Measurements from ENCODE around the gene EPN3. TPM values are rescaled to one million over a fixed set of nuclear protein-coding genes. Genes with fewer than 3 reads are reported as not detected.

Gene EPN3
- total RNA-seq = 10 to 100 TPM in 6 of 9 donors, 1 to 10 TPM in 3; 8.9 to 29.5 (median 12.6) TPM
- 10 to 100 TPM in 1 of 2 donors, 1 to 10 TPM in 1; 9.0 to 22.1 TPM for polyA plus RNA-seq
- long read RNA-seq, donor 1, full-length matches to known transcripts = 4 of 20 reads
- long read RNA-seq, donor 1, partial matches to known transcripts = 9 of 20 reads
- long read RNA-seq, donor 1, other reads (novel, unspliced or antisense) = 7 of 20 reads
- long read RNA-seq, donor 2, partial matches to known transcripts = 1 of 5 reads
- long read RNA-seq, donor 2, other reads (novel, unspliced or antisense) = 4 of 5 reads
- long read RNA-seq, donor 3, full-length matches to known transcripts = 2 of 11 reads
- long read RNA-seq, donor 3, partial matches to known transcripts = 6 of 11 reads
- long read RNA-seq, donor 3, other reads (novel, unspliced or antisense) = 3 of 11 reads

GRCh38 chr17:50532452-50533024 is at the start of gene EPN3:
Gene EPN3 (plus strand): TSS chr17:50532735. CDS start chr17:50536557, 3,822 bp downstream.
- Histone ChIP-seq H3K36me3 (peaks cover 0 to 6% (median 0%) of the 10 kb centered on the region in 9 donors), H3K27me3 (peaks cover 0 to 40% (median 22%) of the 10 kb centered on the region in 9 donors), H3K4me3 (peak within 1 kb of the TSS; percentile 27 to 72 (median 48)), H3K9me3 (no peaks in the 10 kb centered on the region), H3K27ac (peak within 1 kb of the TSS; percentile 46 to 94 (median 76)), H3K4me1 (peaks cover 0 to 31% (median 10%) of the 10 kb centered on the region in 12 donors)
- TF ChIP-seq CTCF (IDR thresholded peaks at IDR 0.05) = no peak
- TF ChIP-seq POLR2A (IDR thresholded peaks at IDR 0.05) = no peak
- 2 to 4% (median 3%) methylated on average over 16 to 21 of the region's 21 CpGs for WGBS, 4 donors
- ATAC-seq (peak in 3 of 4 donors; percentile 27 to 44 (median 36)), DNase-seq (no peak)
- intact Hi-C loops (cut with DNase I) = loop anchor here in 2 of 10 donors (1.0 to 5.0 kb wide), 2 partner anchors 45 to 50 kb away; no protein-coding TSS in a partner anchor

- no peaks in the 10 kb centered on the region for H3K27me3 ChIP-seq
- peaks cover 0 to 44% (median 27%) of the 10 kb centered on the region in 12 donors for H3K4me1 ChIP-seq
- H3K4me3 ChIP-seq = no peak overlapping the region
- WGBS, 4 donors = 77 to 87% (median 85%) methylated on average over 5 of the region's 5 CpGs
- H3K9me3 ChIP-seq = no peaks in the 10 kb centered on the region
- TF ChIP-seq CTCF (IDR thresholded peaks at IDR 0.05) (no peak), POLR2A (IDR thresholded peaks at IDR 0.05) (no peak)
- intact Hi-C loops (cut with DNase I) = loop anchor here in 8 of 10 donors (2.0 to 10.0 kb wide), 13 partner anchors 52 to 359 kb away; partner anchors contain the start of gene SPATA20 (in 2 of the 8)
- H3K27ac ChIP-seq = peak overlapping the region in 10 of 12 donors; percentile 61 to 90 (median 80)
- DNase-seq (peak in 1 of 5 donors; percentile 57), ATAC-seq (no peak)
- peaks cover 0 to 67% (median 52%) of the 10 kb centered on the region in 9 donors for H3K36me3 ChIP-seq
Observed at GRCh38 chr17:50483266-50483665, 49.3 kb upstream of the EPN3 start.

- Histone ChIP-seq H3K4me3 (no peak overlapping the region), H3K27me3 (no peaks in the 10 kb centered on the region), H3K4me1 (peaks cover 0 to 37% (median 22%) of the 10 kb centered on the region in 12 donors), H3K36me3 (peaks cover 0 to 67% (median 52%) of the 10 kb centered on the region in 9 donors), H3K27ac (no peak overlapping the region), H3K9me3 (no peaks in the 10 kb centered on the region)
- WGBS, 4 donors = 91 to 97% (median 94%) methylated on average over 9 to 11 of the region's 11 CpGs
- no peak for ATAC-seq
- DNase-seq = peak in 1 of 5 donors; percentile 48
- no peak for TF ChIP-seq POLR2A (IDR thresholded peaks at IDR 0.05)
- no peak for TF ChIP-seq CTCF (IDR thresholded peaks at IDR 0.05)
- intact Hi-C loops (cut with DNase I) = loop anchor here (5.0 to 10.0 kb wide), 11 partner anchors 48 to 358 kb away; partner anchors contain the start of genes EPN3 (in 1 of the 10) and SPATA20 (in 1 of the 10)
Observed at GRCh38 chr17:50484386-50485155, 48.0 kb upstream of the EPN3 start.

Measured in heart left ventricle (tissue), 16 donors.